NB4 (cell line): ENCODE data around the gene SLC35C1.

Source experiments
- DNase-seq: peaks from one replicate; pipeline ENCODE4 v3.0.0; 2010; ENCODE audit warnings: low read depth
- H3K4me3 ChIP-seq: one replicate; pipeline ENCODE4 v1.5.1; 2011; ENCODE audit warnings: mild to moderate bottlenecking, low read depth, low read length, moderate library complexity
- CTCF ChIP-seq: IDR thresholded peaks from one replicate; pipeline ENCODE4 v1.5.1; 2012; ENCODE audit warnings: low read depth, low read length
- MAX ChIP-seq: IDR thresholded peaks from 2 replicates; pipeline ENCODE4 v1.6.1; 2011; ENCODE audit warnings: low read depth, low read length
- MYC ChIP-seq: IDR thresholded peaks from 2 replicates; pipeline ENCODE4 v1.6.1; 2011; ENCODE audit warnings: low read depth, low read length
- POLR2A ChIP-seq: IDR thresholded peaks from 2 replicates; pipeline ENCODE4 v1.6.1; 2011; ENCODE audit warnings: mild to moderate bottlenecking; ENCODE audit not compliant: insufficient read length; ENCODE audit errors: extremely low read depth

The SLC35C1 gene

GRCh38 chr11:45843158-45843924 lies 38.4 kb downstream of the SLC35C1 start:
- peak; percentile 80 for DNase-seq
- TF ChIP-seq CTCF = peak; percentile 73
- TF ChIP-seq POLR2A = no peak
- no peak overlapping the region for H3K4me3 ChIP-seq

- peak; percentile 20 for DNase-seq
- TF ChIP-seq CTCF (no peak), MYC (no peak)
- no peak overlapping the region for H3K4me3 ChIP-seq
These were observed 40.1 kb downstream of the SLC35C1 start for GRCh38 chr11:45844822-45845578.

GRCh38 chr11:45846174-45846675 lies 41.3 kb downstream of the SLC35C1 start:
- DNase-seq = no peak
- H3K4me3 ChIP-seq = no peak overlapping the region
- TF ChIP-seq POLR2A (no peak), CTCF (no peak), MAX (no peak), MYC (no peak)

GRCh38 chr11:45846974-45847910 lies 42.3 kb downstream of the SLC35C1 start, which contains the start of gene CRY2:
Gene CRY2 (plus strand): TSS chr11:45847475. CDS start chr11:45847491, 16 bp downstream.
- H3K4me3 ChIP-seq = peak within 1 kb of the TSS; percentile 79
- DNase-seq = peak; percentile 98
- TF ChIP-seq CTCF = no peak
- peak; percentile 90 for TF ChIP-seq MAX
- peak; percentile 91 for TF ChIP-seq MYC
- TF ChIP-seq POLR2A = peak; percentile 74

GRCh38 chr11:45847911-45848316 lies 43.0 kb downstream of the SLC35C1 start:
- H3K4me3 ChIP-seq = peak overlapping the region; percentile 79
- peak; percentile 75 for DNase-seq
- TF ChIP-seq MAX (no peak), POLR2A (no peak), MYC (no peak), CTCF (no peak)
